ENCODE measurements around the gene HMX3.
A peak's percentile ranks its signal among the peaks of the same experiment; 100 is the strongest.

HMX3 gene

DNA sequence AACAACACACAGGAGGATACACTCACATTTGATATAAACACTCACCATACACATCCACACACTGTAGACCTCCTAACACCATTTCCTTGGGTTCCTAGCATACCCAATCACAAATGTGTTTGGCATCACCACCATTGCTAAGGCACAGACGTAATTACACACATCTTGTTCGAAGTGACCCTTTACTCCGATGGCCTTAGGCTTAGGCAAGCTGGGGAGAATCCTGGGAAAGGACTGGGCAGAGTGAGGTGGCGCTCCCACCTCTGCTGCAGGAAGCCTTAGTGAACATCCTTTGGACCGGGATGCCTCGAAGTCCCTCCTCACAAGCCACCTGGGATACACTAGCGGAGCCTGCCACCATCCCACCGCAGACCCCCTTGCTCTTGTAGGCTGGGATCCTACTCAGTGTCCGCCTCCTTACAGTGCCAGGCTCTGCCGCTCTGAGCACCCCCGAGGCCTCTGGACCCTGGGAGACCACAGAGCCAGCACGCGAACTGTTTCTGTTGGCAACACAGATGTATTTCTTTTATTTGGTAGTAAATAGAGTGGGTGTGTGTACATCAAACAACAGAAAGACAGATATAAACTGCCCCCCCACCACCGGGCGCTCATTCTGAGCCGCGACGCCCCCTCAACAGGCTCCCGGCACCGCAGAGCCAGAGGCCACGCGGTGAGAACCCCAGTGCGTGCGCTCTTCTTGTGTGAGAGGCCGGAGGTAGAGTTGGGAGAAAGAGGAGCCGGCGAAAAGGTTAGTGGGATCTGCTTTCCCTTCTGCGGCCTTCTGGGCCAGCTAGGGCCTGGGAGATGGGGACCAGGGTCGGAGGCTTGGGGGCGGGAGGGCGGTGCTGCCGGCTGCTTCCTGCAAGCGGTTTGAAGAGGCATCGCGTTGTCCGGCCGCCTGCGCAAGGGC lies 6.3 kb downstream of the HMX3 start:
- TF ChIP-seq, protein P1, sequence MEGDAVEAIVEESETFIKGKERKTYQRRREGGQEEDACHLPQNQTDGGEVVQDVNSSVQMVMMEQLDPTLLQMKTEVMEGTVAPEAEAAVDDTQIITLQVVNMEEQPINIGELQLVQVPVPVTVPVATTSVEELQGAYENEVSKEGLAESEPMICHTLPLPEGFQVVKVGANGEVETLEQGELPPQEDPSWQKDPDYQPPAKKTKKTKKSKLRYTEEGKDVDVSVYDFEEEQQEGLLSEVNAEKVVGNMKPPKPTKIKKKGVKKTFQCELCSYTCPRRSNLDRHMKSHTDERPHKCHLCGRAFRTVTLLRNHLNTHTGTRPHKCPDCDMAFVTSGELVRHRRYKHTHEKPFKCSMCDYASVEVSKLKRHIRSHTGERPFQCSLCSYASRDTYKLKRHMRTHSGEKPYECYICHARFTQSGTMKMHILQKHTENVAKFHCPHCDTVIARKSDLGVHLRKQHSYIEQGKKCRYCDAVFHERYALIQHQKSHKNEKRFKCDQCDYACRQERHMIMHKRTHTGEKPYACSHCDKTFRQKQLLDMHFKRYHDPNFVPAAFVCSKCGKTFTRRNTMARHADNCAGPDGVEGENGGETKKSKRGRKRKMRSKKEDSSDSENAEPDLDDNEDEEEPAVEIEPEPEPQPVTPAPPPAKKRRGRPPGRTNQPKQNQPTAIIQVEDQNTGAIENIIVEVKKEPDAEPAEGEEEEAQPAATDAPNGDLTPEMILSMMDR (IDR thresholded peaks at IDR 0.05), result no peak

DNA sequence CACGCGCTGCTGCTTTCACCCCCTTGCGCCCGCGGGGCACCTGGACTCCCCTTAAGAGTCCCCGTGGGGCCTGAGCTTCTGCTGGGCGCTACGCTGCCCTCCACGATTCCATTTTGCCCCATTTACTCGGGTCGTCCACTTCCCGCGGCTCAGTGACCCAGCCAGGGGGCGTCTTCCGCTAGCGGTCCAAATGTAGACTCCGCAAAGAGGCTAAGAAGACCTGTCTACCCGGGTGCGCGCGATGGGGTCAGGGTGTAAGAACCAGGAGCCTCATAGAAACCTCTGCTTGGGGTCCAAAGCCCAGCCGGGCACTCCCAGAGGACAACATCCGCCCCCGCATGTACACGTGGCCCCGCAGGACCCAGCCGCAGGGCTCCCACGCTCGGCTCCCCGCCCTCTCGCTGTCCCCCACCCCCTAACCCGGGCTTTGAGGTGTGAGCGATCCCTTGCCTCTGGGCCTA lies 7.0 kb downstream of the HMX3 start:
- TF ChIP-seq, protein P1 (IDR thresholded peaks at IDR 0.05), result no peak

DNA sequence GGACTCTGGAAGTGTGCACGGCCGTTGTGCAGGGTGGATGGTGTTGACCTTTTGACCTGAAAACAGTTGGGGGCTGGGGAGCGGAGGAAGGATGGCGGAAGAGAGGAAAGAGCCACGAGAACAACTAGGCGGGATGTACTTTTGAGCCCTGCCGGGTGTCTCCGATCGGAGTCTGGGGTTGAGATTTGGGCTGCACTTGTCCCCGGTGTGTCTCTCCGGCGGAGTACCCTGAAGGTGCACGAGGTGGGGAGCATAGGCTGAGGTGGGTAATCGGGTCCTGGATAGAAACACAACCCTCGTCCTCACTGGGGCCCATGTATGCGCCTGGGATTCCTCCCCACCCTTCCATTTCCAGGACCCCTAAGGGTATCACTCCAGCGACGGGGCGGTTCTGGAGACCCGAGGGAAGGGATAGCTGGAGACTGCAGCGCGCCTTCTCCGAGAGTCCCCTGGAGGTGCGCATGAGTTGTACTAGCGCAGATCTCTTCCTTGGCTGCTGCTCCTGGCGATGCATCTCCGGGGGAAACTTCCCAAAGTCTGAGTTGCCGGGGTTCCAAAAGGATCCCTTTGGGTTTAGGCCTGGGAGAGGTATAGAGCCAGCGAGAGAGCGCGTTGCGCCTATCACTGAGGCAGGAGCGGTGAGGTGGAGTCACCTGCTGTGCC lies 7.5 kb downstream of the HMX3 start:
- TF ChIP-seq, protein P1 (IDR thresholded peaks at IDR 0.05), result no peak

DNA sequence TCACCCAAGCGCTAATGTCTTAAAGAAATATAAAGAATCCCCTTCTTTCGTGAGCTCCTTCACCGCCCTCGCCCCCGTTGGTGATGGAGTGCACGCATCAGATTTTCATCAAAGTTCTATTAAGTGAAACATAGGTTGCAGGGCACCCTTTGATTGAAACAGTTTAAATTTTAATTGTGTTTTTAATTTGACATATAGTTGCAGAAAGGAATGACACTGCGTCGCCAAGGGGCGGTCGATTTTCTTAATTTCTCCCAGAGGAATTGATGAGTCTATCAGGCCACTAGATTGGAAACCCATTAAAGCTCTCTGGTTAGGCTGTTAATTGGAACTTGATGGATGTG lies 8.0 kb downstream of the HMX3 start:
- TF ChIP-seq, protein P1 (IDR thresholded peaks at IDR 0.05), result no peak

DNA sequence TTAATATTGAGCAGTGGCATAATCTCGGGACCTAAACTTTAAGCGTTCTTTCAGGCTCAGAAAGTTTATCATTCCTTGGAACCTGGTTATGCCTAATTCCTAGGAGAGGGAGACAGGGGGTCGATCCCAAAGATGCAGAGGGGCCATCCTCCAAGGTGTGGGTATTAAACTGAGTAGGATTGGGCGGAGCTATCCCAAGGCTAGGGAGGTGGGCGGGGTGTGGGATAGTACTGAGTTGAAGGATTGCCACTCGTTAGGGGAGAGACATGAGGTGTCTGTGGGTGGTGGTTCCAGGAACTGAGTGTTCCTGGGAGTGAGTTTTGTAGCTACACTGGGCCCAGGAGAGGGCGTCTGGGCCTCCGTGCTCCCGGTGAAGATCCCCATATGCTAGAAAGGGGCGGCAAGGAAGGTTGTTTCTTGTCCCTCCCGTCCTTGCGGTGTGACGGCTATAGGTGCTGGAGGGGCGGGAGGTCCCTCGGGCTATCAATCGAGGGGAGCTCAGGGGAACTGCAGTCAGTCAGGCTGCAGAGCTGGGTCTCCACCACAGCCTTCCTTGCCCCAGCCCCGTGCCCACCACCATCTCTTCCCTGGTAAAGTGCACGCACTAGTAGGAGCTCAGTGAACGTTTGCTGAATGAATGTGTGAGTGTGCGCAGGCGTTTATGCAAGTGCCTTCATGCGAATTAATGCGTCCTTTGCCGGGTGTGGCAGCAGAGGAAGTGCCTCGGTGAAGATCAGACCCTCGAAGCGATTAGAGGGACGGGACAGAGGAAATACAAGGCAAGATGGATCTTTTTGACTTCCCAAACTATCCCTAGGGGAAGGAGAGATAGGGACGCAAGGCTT lies 9.1 kb downstream of the HMX3 start:
- TF ChIP-seq, protein P1 (IDR thresholded peaks at IDR 0.05), result peak; percentile 48; the same call in 1 of the 2 replicates

DNA sequence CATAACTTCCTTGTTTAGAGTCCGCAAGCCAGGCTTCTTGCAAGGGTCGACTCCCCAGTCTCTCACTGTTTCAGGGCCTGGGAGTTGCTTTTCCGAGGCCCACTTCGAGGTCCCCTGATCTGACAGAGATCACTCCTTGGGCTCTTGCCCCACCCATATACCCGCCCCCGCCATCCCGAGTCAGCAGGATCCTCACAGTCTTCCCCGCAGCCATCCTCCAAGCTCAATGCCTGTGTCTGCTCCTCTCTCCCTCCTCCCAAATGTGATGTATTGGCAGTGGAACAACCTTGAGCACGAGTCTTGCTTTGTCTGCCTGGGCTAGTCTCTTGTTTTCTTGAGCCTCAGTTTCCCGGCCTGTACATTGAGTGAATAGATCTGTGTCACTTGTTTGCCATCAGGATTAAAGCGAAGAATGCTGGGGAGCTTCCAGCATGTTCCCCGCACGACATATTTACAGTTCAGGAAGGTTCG lies 9.8 kb downstream of the HMX3 start:
- TF ChIP-seq, protein P1 (IDR thresholded peaks at IDR 0.05), result no peak
